Measurements from ENCODE around the gene ABL1. TPM values are rescaled to one million over a fixed set of nuclear protein-coding genes. Genes with fewer than 3 reads are reported as not detected.

Gene ABL1
- total and polyA plus RNA-seq, 4 donors = 23.3 to 60.0 (median 37.7) TPM

DNA sequence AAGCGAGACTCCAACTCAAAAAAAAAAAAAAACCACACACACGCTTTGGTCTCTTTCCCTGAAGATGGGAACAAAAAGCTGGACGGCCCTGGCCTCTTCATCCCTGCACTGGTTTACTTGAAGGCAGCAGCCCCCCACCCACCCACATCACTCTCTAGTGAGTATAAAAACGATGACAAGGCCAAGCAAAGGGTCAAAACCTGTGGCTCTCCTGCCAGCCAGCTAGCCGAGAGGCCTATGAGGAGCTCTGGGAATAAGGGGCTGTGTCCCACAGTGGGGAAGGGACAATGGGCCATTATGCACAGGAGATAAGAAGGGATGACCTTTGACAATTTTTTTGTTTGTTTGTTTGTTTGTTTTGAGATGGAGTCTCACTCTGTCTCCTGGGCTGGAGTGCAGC lies 48.4 kb downstream of the ABL1 start:
- WGBS, 2 donors = 87 to 92% methylated on average over 5 of the region's 5 CpGs
- H3K36me3 ChIP-seq (ENCODE audit: control insufficient read depth in 4 of 4, insufficient read depth in 4 of 4, low read length in 4 of 4) = peaks cover 14 to 78% (median 21%) of the 10 kb centered on the region in 4 donors
- TF ChIP-seq, protein P1, sequence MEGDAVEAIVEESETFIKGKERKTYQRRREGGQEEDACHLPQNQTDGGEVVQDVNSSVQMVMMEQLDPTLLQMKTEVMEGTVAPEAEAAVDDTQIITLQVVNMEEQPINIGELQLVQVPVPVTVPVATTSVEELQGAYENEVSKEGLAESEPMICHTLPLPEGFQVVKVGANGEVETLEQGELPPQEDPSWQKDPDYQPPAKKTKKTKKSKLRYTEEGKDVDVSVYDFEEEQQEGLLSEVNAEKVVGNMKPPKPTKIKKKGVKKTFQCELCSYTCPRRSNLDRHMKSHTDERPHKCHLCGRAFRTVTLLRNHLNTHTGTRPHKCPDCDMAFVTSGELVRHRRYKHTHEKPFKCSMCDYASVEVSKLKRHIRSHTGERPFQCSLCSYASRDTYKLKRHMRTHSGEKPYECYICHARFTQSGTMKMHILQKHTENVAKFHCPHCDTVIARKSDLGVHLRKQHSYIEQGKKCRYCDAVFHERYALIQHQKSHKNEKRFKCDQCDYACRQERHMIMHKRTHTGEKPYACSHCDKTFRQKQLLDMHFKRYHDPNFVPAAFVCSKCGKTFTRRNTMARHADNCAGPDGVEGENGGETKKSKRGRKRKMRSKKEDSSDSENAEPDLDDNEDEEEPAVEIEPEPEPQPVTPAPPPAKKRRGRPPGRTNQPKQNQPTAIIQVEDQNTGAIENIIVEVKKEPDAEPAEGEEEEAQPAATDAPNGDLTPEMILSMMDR (IDR thresholded peaks at IDR 0.05; ENCODE audit: control extremely low read depth, extremely low read depth) = no peak
- no peak overlapping the region for H3K4me3 ChIP-seq
- no peak overlapping the region for H3K27ac ChIP-seq (ENCODE audit: low read depth in 1 of 2, low read length in 1 of 2)
- H3K9me3 ChIP-seq (ENCODE audit: control insufficient read depth in 4 of 4, insufficient read depth in 3 of 4, low read length in 3 of 4) = no peaks in the 10 kb centered on the region
- DNase-seq (no peak), ATAC-seq (ENCODE audit: insufficient read depth, low FRiP score) (no peak)
- H3K9ac ChIP-seq (ENCODE audit: insufficient read depth in 1 of 2, low read length in 2 of 2) = no peak overlapping the region
- peaks cover 0 to 9% (median 0%) of the 10 kb centered on the region in 5 donors for H3K4me1 ChIP-seq (ENCODE audit: control insufficient read depth in 5 of 5, insufficient read depth in 5 of 5, low read length in 5 of 5)
- H3K27me3 ChIP-seq (ENCODE audit: control insufficient read depth in 3 of 3, insufficient read depth in 3 of 3, low read length in 2 of 3) = no peaks in the 10 kb centered on the region

DNA sequence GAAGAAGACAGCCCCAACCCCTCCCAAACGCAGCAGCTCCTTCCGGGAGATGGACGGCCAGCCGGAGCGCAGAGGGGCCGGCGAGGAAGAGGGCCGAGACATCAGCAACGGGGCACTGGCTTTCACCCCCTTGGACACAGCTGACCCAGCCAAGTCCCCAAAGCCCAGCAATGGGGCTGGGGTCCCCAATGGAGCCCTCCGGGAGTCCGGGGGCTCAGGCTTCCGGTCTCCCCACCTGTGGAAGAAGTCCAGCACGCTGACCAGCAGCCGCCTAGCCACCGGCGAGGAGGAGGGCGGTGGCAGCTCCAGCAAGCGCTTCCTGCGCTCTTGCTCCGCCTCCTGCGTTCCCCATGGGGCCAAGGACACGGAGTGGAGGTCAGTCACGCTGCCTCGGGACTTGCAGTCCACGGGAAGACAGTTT lies 49.1 kb downstream of the ABL1 start:
- H3K4me3 ChIP-seq = no peak overlapping the region
- no peaks in the 10 kb centered on the region for H3K9me3 ChIP-seq (ENCODE audit: control insufficient read depth in 4 of 4, insufficient read depth in 3 of 4, low read length in 3 of 4)
- TF ChIP-seq, protein P1 (IDR thresholded peaks at IDR 0.05; ENCODE audit: control extremely low read depth, extremely low read depth) = no peak
- no peaks in the 10 kb centered on the region for H3K27me3 ChIP-seq (ENCODE audit: control insufficient read depth in 3 of 3, insufficient read depth in 3 of 3, low read length in 2 of 3)
- DNase-seq (no peak), ATAC-seq (ENCODE audit: insufficient read depth, low FRiP score) (no peak)
- WGBS, 2 donors = 92 to 94% methylated on average over 25 of the region's 25 CpGs
- H3K9ac ChIP-seq (ENCODE audit: insufficient read depth in 1 of 2, low read length in 2 of 2) = no peak overlapping the region
- H3K36me3 ChIP-seq (ENCODE audit: control insufficient read depth in 4 of 4, insufficient read depth in 4 of 4, low read length in 4 of 4) = peaks cover 11 to 78% (median 21%) of the 10 kb centered on the region in 4 donors
- H3K4me1 ChIP-seq (ENCODE audit: control insufficient read depth in 5 of 5, insufficient read depth in 5 of 5, low read length in 5 of 5) = peaks cover 0 to 9% (median 0%) of the 10 kb centered on the region in 5 donors
- no peak overlapping the region for H3K27ac ChIP-seq (ENCODE audit: low read depth in 1 of 2, low read length in 1 of 2)

DNA sequence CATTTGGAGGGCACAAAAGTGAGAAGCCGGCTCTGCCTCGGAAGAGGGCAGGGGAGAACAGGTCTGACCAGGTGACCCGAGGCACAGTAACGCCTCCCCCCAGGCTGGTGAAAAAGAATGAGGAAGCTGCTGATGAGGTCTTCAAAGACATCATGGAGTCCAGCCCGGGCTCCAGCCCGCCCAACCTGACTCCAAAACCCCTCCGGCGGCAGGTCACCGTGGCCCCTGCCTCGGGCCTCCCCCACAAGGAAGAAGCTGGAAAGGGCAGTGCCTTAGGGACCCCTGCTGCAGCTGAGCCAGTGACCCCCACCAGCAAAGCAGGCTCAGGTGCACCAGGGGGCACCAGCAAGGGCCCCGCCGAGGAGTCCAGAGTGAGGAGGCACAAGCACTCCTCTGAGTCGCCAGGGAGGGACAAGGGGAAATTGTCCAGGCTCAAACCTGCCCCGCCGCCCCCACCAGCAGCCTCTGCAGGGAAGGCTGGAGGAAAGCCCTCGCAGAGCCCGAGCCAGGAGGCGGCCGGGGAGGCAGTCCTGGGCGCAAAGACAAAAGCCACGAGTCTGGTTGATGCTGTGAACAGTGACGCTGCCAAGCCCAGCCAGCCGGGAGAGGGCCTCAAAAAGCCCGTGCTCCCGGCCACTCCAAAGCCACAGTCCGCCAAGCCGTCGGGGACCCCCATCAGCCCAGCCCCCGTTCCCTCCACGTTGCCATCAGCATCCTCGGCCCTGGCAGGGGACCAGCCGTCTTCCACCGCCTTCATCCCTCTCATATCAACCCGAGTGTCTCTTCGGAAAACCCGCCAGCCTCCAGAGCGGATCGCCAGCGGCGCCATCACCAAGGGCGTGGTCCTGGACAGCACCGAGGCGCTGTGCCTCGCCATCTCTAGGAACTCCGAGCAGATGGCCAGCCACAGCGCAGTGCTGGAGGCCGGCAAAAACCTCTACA lies 49.8 kb downstream of the ABL1 start:
- H3K36me3 ChIP-seq (ENCODE audit: control insufficient read depth in 4 of 4, insufficient read depth in 4 of 4, low read length in 4 of 4) = peaks cover 10 to 78% (median 18%) of the 10 kb centered on the region in 4 donors
- DNase-seq = no peak
- H3K27me3 ChIP-seq (ENCODE audit: control insufficient read depth in 3 of 3, insufficient read depth in 3 of 3, low read length in 2 of 3) = no peaks in the 10 kb centered on the region
- no peak overlapping the region for H3K27ac ChIP-seq (ENCODE audit: low read depth in 1 of 2, low read length in 1 of 2)
- H3K4me1 ChIP-seq (ENCODE audit: control insufficient read depth in 5 of 5, insufficient read depth in 5 of 5, low read length in 5 of 5) = peaks cover 0 to 9% (median 0%) of the 10 kb centered on the region in 5 donors
- WGBS, 2 donors = 91 to 92% methylated on average over 47 of the region's 47 CpGs
- no peaks in the 10 kb centered on the region for H3K9me3 ChIP-seq (ENCODE audit: control insufficient read depth in 4 of 4, insufficient read depth in 3 of 4, low read length in 3 of 4)
- TF ChIP-seq, protein P1 (IDR thresholded peaks at IDR 0.05; ENCODE audit: control extremely low read depth, extremely low read depth) = no peak
- no peak for ATAC-seq (ENCODE audit: insufficient read depth, low FRiP score)
- no peak overlapping the region for H3K4me3 ChIP-seq
- H3K9ac ChIP-seq (ENCODE audit: insufficient read depth in 1 of 2, low read length in 2 of 2) = no peak overlapping the region

All from lung (tissue), 12 donors.